ENCODE data around the gene CCDC88B.

The CCDC88B gene

DNA sequence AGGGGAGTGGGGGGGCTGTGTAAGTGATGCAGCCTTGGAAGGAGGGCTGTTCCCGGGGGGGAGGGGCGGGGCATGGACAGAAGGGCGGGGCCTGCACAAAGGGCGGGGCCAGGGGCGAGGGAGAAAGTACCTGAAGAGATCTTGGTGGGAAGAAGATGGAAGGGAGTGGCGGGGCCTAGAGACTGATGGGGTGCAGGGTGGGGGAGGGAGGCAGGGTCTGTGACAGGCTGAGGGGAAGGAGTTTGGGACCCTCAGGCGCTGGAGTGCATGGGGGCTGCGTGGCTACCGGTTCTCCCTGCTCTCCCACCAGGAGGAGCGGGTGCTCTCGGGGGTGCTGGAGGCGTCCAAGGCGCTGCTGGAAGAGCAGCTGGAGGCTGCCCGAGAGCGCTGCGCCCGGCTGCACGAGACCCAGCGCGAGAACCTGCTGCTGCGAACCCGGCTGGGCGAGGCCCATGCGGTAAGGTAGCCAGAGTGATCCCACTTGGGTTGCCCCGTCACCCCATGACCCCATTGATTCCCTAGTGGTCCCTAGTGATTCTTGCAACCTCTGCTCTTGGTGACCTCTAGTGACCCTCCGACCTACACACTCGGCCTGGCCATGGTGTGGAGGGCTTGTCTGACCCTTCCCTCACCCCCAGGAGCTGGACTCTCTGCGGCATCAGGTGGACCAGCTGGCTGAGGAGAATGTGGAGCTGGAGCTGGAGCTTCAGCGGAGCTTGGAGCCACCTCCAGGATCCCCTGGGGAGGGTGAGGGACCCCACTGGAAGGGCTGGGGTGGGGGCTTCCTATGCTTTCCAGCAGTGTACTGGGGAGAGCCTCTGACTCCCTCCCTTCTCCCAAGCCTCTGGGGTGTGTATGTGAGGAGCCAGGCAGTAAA, 3.1 kb downstream of the CCDC88B start:
- no peak for DNase-seq (ENCODE audit: low read depth in 2 of 2, low spot score in 1 of 2)

DNA sequence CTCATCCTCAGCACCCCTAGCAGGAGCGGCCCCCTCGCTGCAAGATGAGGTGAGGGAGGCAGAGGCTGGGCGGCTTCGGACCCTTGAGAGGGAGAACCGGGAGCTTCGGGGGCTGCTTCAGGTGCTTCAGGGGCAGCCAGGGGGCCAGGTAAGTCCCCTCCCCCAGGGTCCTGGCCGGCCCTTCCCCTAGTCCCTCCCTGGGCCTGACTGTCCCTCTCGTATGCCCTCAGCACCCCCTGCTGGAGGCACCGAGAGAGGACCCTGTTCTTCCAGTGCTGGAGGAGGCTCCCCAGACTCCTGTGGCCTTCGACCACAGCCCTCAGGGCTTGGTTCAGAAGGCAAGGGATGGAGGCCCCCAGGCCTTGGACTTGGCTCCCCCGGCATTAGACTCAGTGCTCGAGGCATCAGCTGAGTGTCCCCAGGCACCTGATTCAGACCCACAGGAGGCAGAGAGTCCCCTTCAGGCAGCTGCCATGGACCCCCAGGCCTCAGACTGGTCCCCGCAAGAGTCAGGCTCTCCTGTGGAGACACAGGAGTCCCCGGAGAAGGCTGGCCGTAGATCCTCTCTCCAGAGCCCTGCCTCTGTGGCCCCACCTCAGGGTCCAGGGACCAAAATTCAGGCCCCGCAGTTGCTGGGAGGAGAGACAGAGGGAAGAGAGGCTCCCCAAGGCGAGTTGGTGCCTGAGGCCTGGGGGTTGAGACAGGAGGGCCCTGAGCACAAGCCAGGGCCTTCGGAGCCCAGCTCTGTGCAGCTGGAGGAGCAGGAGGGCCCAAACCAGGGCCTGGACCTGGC, 4.0 kb downstream of the CCDC88B start:
- DNase-seq (ENCODE audit: low read depth in 2 of 2, low spot score in 1 of 2) = no peak

DNA sequence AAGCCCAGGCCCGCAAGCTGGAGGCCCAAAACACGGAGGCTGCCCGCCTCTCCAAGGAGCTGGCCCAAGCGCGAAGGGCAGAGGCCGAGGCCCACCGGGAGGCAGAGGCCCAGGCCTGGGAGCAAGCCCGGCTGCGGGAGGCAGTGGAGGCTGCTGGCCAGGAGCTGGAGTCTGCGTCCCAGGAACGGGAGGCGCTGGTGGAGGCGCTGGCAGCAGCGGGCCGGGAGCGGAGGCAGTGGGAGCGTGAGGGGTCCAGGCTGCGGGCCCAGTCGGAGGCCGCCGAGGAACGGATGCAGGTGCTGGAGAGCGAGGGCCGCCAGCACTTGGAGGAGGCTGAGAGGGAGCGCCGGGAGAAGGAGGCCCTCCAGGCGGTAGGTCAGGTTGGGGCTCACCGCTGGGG, 4.8 kb downstream of the CCDC88B start:
- no peak for DNase-seq (ENCODE audit: low read depth in 2 of 2, low spot score in 1 of 2)

DNA sequence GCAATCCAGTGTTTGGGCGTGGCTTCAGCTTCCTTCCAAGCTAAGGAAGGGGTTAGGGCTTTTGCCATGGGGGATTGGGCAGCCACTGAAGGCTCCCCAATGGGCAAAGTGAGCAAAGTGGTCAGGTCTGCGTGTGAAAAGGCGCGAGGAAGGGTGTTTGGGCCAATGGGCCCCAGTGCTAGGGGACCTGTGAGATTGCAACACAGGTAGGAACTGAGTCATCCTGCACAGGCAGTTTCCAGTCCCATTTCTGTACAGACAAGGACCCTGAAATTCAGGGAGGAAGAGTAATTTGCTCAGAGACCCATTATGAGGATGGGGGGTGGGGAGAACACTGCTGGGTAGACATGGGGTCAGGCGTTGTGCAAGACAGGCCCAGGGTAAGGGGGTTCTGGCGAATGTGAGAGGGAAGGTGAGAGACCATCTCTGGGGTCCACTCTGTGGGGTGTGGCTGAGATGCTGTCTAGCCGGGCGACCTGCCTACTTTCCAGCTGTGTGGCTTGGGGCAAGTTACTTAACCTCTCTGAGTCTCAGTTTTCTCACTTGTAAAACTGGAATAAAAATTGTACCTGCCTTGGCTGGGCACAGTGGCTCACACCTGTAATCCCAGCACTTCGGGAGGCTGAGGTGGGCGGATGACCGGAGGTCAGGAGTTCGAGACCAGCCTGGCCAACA, 7.3 kb downstream of the CCDC88B start:
- DNase-seq (ENCODE audit: low read depth in 2 of 2, low spot score in 1 of 2) = no peak

DNA sequence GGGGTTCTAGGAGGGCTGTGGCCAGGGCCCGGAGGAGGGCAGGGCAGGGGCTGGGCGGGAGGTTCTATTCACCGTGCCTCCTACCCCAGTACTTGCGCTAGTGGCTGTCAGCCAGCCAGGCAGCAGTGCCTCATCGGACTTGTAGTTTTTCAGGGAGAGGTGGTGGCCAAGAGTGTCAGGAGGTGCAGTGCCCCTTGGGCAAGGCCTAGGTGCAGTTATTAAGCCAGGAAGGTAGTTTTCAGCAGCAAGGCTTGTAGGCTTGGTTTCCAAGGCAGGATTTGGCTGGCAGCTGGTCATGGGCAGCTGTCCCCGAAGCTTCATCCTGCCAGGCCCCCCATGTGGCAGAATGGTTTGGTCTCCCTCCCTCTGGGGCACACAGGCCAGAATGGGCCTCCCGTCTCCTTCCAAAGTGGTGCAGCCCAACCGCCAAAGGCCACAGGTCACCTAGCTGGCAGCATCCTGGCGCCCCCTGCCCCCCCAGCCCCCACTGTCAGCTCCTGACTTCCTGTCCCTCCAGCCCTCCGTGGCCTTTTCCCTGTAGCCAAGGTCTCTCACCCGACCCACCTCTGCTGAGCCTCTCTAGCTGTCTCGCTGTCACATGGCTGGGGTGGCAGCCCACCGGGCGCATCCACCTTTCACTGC, 8.5 kb downstream of the CCDC88B start:
- DNase-seq (ENCODE audit: low read depth in 2 of 2, low spot score in 1 of 2) = no peak

DNA sequence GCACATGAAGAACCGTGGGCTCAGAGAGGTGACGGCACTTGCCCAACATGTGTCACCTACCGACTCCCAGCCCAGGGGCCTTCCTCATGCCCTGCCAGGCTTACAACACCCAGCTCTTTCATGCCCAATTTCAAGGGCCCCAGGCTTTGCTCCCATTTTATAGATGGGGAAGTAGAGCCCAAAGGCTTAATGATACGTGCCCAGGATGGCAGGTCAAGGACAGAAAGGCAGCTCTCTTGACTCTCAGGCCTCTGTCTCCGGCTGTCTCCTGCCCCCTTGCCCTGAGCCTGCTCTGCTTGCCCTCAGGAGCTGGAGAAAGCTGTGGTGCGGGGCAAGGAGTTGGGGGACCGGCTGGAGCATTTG, 9.0 kb downstream of the CCDC88B start:
- DNase-seq (ENCODE audit: low read depth in 2 of 2, low spot score in 1 of 2) = no peak

DNA sequence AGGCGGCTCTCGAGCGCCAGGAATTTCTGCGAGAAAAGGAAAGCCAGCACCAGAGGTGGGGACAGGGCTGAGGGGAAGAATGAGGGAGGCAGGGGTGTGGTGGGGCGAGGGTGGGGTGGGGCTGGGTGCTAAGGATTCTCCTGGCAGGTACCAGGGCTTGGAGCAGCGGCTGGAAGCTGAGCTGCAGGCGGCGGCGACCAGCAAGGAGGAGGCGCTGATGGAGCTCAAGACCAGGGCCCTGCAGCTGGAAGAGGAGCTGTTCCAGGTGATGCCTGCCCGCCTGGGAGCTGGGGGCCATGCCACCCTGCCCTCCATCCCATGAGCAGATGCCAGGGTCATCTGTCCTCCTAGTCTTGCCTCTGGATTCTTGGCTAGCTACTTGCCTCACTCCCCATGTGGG, 9.4 kb downstream of the CCDC88B start:
- no peak for DNase-seq (ENCODE audit: low read depth in 2 of 2, low spot score in 1 of 2)

DNA sequence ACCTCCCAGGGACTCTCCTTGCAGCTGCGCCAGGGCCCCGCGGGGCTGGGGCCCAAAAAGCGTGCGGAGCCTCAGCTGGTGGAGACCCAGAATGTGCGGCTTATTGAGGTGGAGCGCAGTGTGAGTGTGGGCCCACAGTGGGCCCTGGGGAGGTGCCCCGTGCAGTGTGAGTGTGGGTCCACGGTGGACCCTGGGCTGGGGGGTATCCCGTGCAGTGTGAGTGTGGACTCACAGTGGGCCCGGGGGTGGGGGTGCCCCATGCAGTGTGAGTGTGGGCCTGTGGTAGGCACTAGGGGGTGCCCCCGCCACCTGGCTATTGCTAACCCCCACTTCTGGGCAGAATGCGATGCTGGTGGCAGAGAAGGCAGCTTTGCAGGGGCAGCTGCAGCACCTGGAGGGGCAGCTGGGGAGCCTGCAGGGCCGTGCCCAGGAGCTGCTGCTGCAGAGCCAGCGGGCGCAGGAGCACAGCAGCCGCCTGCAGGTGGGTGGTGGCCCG, 11.2 kb downstream of the CCDC88B start:
- no peak for DNase-seq (ENCODE audit: low read depth in 2 of 2, low spot score in 1 of 2)

DNA sequence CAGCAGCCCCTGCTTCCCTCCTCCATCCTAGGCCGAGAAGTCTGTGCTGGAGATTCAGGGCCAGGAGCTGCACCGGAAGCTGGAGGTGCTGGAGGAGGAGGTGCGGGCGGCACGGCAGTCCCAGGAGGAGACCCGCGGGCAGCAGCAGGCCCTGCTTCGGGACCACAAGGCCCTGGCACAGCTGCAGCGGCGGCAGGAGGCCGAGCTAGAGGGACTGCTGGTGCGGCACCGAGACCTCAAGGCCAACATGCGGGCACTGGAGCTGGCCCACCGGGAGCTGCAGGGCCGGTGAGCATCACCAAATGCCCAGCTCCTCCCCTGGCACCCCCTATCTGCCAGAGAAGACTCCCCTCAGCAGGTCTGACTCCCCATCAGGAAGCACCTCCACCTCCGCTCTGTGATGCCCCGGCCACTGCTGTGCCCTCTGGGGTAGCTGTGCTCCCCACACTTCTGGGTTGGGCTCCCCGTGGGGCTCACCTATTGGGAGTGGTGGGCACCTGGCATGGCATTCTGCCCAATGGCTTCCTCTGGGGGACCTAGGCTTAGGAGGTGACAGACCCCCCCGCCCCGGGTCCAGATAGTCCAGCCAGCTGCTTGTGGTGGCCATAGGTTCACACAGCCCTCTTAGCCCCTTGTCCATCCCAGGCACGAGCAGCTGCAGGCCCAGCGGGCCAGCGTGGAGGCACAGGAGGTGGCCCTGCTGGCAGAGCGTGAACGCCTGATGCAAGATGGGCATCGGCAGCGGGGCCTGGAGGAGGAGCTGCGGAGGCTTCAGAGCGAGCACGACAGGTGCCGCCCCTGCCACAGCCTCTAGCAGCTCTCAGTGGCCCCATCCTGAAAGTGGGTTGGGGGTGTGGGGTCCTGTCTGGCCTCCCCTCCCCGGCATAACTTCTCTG, 12.3 kb downstream of the CCDC88B start:
- no peak for DNase-seq (ENCODE audit: low read depth in 2 of 2, low spot score in 1 of 2)

DNA sequence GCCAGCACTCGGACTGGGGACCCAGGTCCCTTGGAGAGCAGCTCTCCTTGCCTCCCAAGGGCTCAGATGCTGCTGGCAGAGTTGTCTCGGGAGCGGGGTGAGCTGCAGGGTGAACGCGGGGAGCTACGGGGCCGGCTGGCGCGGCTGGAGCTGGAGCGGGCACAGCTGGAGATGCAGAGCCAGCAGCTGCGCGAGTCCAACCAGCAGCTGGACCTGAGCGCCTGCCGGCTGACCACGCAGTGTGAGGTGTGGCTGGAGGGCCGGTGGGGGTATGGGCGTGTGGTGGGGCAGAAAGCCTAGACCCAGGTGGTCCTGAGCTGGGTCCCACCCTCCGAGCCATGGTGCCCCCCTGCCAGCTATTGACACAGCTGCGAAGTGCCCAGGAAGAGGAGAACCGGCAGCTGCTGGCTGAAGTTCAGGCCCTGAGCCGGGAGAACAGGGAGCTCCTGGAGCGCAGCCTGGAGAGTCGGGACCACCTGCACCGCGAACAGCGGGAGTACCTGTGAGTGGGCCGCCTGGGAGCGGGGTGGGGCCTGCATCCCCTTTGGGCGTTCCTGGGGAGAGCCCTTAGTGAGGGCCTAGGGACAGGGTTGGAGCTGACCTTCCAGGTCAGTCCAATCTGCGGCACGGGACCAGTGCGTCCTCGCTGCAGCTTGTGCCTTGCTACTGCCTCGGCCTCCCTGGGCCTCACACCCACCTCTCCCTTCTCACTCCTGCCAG, 13.2 kb downstream of the CCDC88B start:
- no peak for DNase-seq (ENCODE audit: low read depth in 2 of 2, low spot score in 1 of 2)

DNA sequence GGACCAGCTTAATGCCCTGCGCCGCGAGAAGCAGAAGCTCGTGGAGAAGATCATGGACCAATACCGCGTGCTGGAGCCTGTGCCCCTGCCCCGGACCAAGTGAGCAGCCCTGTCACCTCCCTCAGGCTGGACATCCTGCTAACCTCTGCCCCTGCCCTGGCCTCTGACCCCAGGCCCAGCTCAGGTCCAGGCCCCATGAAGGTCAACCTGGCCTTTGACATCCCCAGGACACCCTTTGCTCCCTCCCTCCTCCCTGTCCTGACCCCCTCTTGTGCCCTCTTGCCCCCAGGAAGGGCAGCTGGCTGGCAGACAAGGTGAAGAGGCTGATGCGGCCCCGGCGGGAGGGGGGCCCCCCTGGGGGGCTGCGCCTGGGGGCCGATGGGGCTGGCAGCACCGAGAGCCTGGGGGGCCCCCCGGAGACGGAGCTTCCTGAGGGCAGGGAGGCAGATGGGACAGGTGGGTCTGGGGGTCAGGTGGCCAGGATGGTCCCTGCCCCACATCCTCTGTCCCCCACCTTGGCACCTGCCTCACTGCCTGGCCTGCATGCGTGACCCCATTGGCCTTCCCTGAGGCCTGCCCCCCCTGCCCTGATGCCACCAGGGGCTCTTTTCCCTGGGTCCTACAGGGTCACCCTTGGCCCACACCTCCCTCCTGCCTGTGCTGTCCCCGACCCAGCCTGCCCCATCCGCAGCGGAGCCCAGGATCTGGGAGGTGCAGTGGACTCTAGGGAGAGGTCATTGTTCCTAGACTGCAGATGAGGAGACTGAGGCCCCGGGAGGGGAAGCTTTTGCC, 13.9 kb downstream of the CCDC88B start:
- DNase-seq (ENCODE audit: low read depth in 2 of 2, low spot score in 1 of 2) = no peak

DNA sequence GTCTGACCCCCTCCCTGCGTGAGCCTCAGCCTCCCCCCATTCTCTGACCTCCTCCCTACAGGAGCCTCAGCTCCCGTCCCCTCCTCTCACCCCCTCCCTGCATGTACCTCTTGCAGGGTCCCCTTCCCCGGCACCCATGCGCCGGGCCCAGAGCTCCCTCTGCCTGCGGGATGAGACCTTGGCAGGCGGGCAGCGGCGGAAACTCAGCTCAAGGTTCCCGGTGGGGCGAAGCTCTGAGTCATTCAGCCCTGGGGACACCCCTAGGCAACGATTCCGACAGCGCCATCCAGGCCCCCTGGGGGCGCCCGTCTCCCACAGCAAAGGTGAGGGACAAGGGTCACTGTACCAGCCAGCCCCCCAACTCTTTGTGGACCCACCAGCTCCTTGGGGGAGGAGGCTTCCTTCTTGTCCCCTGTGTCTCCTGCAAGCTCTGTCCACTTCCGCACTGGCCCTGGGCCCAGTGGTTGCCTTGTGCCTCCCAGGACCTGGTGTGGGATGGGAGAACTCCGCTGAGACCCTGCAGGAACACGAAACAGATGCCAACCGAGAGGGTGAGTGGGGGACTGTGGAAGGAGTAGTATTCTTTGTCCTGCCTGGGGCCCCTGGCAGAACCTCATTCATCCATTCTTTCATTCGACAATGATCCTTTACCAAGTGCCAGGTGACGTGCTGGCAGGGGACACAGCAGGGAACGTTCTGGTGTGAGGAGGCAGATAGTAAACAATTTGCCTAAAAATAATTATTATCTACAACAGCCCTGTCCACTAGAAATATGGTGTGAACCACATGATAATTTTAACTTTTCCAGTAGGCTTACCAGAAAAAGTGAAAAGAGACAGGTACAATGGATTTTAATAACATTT, 15.3 kb downstream of the CCDC88B start:
- no peak for DNase-seq (ENCODE audit: low read depth in 2 of 2, low spot score in 1 of 2)

DNA sequence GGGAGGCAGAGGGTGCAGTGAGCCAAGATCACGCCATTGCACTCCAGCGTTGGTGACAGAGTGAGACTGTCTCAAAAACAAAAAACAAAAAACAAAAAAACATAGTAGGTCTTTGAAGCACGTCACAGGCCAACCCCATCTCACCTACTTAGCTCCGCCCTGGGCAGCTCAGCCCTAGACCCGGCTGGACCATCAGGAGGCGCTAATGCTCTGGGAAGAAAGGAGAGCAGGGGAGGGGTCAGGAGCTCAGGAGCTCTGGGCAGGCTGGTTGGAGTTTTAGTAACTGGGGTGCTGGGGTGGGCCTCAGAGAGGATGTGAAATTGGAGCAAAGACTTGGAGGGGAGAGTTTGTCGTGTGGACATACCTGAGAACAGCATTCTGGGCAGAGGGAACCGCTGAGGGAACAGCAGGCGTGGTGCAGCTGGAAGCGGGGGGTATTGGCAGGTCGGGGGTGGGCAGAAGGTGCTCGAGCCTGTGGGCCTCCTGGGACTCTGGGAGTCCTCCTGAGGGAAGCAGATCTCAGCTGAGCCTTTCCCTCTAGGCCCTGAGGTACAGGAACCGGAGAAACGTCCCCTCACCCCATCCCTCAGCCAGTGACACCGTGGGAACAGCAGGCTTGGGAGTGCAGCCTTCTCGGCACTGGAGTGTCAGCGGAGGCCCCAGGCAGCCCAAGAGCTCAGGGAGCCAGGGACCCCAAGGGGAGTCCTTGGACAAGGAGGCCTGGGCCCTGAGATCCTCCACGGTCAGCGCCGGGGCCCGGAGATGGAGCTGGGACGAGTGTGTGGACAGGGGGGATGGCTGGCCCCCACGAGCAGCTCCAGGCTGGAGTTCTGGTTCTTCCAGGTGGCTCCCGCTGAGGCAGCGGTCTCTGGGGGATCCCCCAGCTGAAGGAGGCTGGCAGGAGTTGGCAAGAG, 16.8 kb downstream of the CCDC88B start:
- no peak for DNase-seq (ENCODE audit: low read depth in 2 of 2, low spot score in 1 of 2)

DNA sequence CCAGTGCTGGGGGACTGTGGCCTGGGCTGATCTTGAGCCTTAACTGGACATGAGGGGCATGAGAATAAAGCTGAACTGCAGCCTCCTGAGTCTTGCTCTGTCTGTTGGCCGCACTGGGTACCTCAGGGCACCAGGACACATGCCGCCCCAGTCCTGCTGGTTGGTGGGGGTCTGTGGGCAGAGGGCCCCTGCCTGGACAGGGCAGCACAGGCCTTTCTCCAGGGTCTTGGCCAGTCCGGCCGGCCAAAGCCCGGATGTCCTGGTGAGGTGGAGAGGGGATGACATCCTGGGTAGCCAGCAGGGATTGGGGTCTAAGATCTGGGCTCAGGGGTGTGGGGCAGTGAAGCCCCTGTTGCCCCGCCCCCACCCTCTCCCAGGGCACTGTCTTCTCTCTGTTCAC, 17.4 kb downstream of the CCDC88B start:
- no peak for DNase-seq (ENCODE audit: low read depth in 2 of 2, low spot score in 1 of 2)

DNA sequence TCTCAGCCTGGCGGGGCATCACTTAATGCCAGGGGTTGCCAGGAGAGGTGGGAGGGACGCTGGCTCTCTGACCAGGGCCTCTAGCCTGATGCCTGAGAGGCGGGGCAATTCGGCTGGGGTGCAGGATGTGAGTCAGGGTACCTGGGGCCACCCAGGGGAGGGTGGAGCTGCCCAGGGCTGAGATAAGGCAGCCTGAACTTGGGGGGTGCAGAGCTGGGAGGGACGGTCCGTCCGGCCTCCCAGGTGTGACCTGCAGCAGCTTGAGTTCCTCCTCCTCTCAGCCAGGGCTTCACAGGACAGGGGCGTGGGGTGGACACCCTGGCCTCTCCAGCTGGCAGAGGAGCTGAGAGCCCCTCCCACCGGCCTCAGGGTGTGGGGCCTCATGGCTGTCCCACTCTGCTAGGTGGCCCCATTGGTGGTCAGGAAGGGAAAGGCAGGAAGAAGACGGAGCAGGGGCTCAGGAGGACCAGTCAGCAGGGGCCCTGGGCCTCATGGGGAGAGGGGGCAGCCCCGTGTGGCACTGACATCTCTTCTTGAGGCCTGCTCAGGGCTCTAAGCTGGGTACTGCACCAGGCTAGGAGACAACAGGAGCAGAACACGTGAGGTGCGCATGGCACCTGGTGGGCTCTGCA, 18.0 kb downstream of the CCDC88B start:
- no peak for DNase-seq (ENCODE audit: low read depth in 2 of 2, low spot score in 1 of 2)

DNA sequence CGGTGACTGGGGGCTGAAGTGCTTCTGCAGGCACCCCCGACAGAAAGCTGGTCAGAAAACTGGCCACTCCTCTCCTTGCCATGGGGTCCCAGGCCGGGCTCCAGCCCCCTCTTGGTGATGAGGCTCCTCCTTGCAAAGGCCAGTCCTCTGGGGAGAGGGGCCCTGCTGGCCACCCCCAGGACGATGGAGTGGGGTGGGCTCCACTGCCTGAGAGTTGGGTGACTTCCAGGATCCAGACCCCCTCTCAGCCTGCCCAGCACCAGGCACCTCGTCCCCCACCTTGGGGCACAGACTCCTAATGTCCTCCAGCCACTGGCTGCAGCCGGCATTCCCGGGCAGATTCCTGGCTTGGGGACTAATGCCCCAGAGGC, 18.5 kb downstream of the CCDC88B start:
- no peak for DNase-seq (ENCODE audit: low read depth in 2 of 2, low spot score in 1 of 2)
